ENCODE results near the gene ADGRF3. TPM values are rescaled to one million over a fixed set of nuclear protein-coding genes. Genes with fewer than 3 reads are reported as not detected.

The ADGRF3 gene
- total and polyA plus RNA-seq, 2 of the 8 experiments (the other 6 are each of a cell fraction or from before 2014, with no cell fraction given), result 0.54 to 0.69 TPM

- Histone ChIP-seq H3K4me2 (ENCODE audit: insufficient read depth in 1 of 2, low read depth in 2 of 2, low read length in 2 of 2) (no peak overlapping the region), H3K18ac (ENCODE audit: extremely low read depth, low read length) (no peak overlapping the region; the same call in 1 of the 2 replicates), H4K5ac (ENCODE audit: insufficient read length, low read depth, low read length) (no peak overlapping the region), H3K9me3 (ENCODE audit: insufficient read depth in 2 of 2, low read depth in 1 of 2, low read length in 1 of 2) (no peaks in the 10 kb centered on the region), H3K79me2 (ENCODE audit: control insufficient read depth in 1 of 2, insufficient read depth in 2 of 2, low read length in 2 of 2) (no peaks in the 10 kb centered on the region), H3K9ac (replicated peaks in 1 of 4; ENCODE audit: extremely low read depth in 1 of 4, low read depth in 3 of 4, low read length in 3 of 4) (no peak overlapping the region), H3K4ac (replicated peaks; ENCODE audit: insufficient read length, low read depth, low read length) (no peak overlapping the region), H2BK15ac (ENCODE audit: low read length) (peak overlapping the region; percentile 81; the same call in 1 of the 2 replicates), H4K91ac (replicated peaks; ENCODE audit: insufficient read length, low read length) (peak overlapping the region; percentile 26), H3K4me1 (replicated peaks in 1 of 4; ENCODE audit: control insufficient read depth in 3 of 4, insufficient read depth in 4 of 4, low read length in 3 of 4) (peaks cover 0 to 7% (median 3%) of the 10 kb centered on the region in 4 experiments; a peak in 4 of 7 replicates), H2AK5ac (ENCODE audit: low read depth, low read length) (0 out of 2 replicates have a peak overlapping the region, but pooled peaks have one; percentile 11), H3K23ac (ENCODE audit: insufficient read length) (no peak overlapping the region), H2BK120ac (replicated peaks; ENCODE audit: low read depth, low read length) (no peak overlapping the region), H2BK20ac (ENCODE audit: low read length) (no peak overlapping the region), H3K4me3 (ENCODE audit: extremely low read depth in 1 of 4, insufficient read depth in 2 of 4, low read depth in 3 of 4, low read length in 4 of 4) (no peak overlapping the region), H3K56ac (replicated peaks; ENCODE audit: insufficient read length, low read depth, low read length) (no peak overlapping the region), H2BK12ac (ENCODE audit: low read depth, low read length) (0 out of 2 replicates have a peak overlapping the region, but pooled peaks have one; percentile 17), H4K8ac (ENCODE audit: extremely low read depth, insufficient read depth, low read length) (peak overlapping the region; percentile 28; the same call in 1 of the 2 replicates), H2BK5ac (ENCODE audit: low read depth, low read length) (peak overlapping the region; percentile 35; the same call in 1 of the 2 replicates), H3K36me3 (ENCODE audit: control insufficient read depth in 2 of 4, insufficient read depth in 4 of 4, low read length in 3 of 4) (no peaks in the 10 kb centered on the region), H3K27ac (ENCODE audit: low read depth, low read length) (no peak overlapping the region; the same call in 1 of the 2 replicates), H3K27me3 (replicated peaks in 1 of 4; ENCODE audit: control insufficient read depth in 3 of 4, extremely low read depth in 1 of 4, insufficient read depth in 3 of 4, low read length in 3 of 4) (no peaks in the 10 kb centered on the region), H3K23me2 (ENCODE audit: low read depth, low read length) (no peaks in the 10 kb centered on the region), H3K79me1 (ENCODE audit: low read depth, low read length) (no peaks in the 10 kb centered on the region), H2AFZ (ENCODE audit: low read length) (no peak overlapping the region), H3K14ac (ENCODE audit: insufficient read length) (no peak overlapping the region), H4K20me1 (replicated peaks in 1 of 2; ENCODE audit: control insufficient read depth in 1 of 2, insufficient read depth in 2 of 2, low read length in 2 of 2) (no peaks in the 10 kb centered on the region)
- 83% methylated on average over 8 of the region's 8 CpGs; no CpG with 5 or more reads in 1 of the 2 experiments for WGBS, 2 experiments (ENCODE audit: extremely low coverage in 1 of 2, insufficient coverage in 1 of 2, insufficient read length in 1 of 2, insufficient replicate concordance in 2 of 2, low coverage in 1 of 2, low lambda C conversion rate in 2 of 2, missing lambda C conversion rate in 1 of 2)
- DNase-seq (ENCODE audit: low read depth in 1 of 2, low spot score in 2 of 2), result no peak
- no peak for FAIRE-seq
- CTCF ChIA-PET (ENCODE audit: partially characterized antibody), result interaction anchor here (0.8 to 4.6 kb wide), 18 partner anchors 8 to 203 kb away, joined by 3 to 24 read pairs (median 4); no protein-coding TSS in a partner anchor
- POLR2A ChIA-PET (ENCODE audit: partially characterized antibody), result interaction anchor here (0.7 to 5.1 kb wide), 7 partner anchors 8 to 28 kb away, joined by 3 to 35 read pairs (median 4); partner anchors contain the start of gene SELENOI
Observed at GRCh38 chr2:26317377-26318105, 29.0 kb downstream of the ADGRF3 start.
